HG03025 (cell line): ENCODE measurements around the gene NBAS.
A peak's percentile ranks its signal among the peaks of the same experiment; 100 is the strongest.

Source experiments
- ATAC-seq: cut with Tn5 transposase; IDR thresholded peaks from one replicate; pipeline ENCODE4 v1.9.1; 2021; ENCODE audit warnings: mild to moderate bottlenecking, moderate library complexity; ENCODE audit not compliant: unreplicated experiment, low FRiP score

NBAS gene

DNA sequence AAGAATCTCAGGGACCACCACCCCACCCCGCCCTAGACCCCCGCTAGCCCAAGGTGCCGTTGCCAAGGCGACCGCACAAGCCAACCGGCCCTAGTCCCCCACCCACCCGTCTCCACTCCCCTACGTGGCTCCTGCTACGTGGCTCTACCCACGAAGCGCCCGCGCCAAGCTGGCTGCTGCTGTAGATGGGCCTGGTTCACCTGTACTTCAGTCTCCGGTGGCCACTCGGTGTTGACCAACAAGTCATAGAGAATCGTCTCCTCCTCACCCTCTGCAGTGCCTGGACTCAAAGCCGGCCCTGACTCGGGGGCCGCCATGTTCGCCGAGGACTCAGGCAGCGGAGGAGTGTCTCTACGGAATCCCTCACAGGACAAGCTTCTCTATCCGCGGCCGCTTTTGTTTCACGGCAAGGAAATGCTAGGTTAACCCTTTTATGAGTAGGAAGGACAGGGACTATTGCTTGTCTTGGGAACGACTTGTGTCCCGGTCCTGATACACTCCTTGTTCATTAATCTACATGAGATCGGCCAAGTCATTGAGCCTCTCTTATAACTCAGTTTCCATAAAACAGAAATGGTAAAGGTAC, at the start of gene NBAS:
NBAS (minus strand) TSS at position 347 of the 586 bp plus-strand sequence; CDS start at position 317, 30 bp downstream.
- ATAC-seq, result peak; percentile 75

DNA sequence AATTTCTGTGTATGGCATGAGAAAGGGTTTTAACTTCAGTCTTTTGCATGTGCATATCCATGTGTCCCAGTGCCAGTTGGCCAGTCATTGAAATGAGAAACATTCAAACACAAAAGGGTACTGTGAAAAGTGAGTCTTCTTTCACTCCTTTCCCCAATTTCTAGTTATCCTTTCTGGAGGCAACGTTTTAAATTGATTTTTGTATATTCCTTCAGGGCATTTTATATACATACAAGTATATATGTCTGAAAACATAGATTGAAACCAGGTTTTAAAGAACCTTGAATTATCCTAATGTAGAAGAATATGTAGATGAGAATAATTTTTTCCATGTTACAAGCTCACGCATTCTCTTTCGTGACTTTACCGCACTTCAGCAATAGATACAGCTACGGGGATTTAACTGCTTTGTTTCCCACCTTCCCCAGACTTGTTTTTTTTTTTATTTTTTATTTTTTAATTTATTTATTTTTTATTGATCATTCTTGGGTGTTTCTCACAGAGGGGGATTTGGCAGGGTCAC, 49.4 kb upstream of the NBAS start:
- ATAC-seq, result no peak

DNA sequence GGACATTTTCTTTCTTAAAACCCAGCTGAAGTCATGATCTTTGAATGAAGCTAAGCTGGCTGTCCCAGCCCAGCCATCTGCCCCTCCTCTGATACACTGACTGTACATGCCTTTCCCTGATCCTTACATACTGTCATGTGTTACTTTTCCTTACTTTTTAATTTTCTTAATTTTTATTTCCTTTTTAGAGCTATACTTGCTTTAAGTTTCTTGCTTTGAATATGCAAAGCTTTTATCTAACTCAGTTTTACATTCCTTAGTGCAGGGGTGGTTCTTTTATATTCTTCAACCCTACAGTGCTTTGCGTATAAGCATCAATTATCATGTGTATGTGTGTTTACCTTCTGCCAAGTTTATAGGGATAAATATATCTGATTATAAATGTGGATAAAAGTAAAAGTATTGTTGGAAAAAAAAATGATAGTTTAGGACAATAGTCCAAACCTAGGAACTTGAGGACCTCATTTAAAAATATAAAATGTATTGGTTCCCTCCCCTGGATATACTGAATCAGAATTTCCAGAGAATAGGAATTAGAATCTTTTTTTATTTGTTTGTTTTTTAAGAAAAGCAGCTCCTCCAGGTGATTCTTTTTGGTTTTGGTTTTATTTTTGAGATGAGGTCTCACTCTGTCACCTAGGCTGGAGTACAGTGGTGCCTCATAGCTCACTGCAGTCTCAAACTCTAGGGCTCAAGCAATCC, 48.4 kb upstream of the NBAS start:
- no peak for ATAC-seq

DNA sequence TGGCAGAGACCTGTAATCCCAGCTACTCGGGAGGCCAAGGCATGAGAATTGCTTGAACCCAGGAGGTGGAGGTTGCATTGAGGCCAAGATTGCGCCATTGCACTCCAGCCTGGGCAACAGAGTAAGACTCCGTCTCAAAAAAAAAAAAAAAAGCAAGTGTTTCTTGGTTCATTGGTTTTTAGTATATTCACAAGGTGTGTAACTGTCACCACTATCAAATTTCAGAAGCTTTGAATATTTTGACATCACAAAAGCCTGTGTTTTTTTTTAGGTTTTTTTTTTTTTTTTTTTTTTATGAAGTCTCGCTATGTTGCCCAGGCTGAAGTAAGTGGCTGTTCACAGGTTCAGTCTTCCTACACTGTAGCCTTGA, 47.2 kb upstream of the NBAS start:
- ATAC-seq, result no peak

GRCh38 chr2:15607709-15608391, 46.7 kb upstream of the NBAS start:
- no peak for ATAC-seq

DNA sequence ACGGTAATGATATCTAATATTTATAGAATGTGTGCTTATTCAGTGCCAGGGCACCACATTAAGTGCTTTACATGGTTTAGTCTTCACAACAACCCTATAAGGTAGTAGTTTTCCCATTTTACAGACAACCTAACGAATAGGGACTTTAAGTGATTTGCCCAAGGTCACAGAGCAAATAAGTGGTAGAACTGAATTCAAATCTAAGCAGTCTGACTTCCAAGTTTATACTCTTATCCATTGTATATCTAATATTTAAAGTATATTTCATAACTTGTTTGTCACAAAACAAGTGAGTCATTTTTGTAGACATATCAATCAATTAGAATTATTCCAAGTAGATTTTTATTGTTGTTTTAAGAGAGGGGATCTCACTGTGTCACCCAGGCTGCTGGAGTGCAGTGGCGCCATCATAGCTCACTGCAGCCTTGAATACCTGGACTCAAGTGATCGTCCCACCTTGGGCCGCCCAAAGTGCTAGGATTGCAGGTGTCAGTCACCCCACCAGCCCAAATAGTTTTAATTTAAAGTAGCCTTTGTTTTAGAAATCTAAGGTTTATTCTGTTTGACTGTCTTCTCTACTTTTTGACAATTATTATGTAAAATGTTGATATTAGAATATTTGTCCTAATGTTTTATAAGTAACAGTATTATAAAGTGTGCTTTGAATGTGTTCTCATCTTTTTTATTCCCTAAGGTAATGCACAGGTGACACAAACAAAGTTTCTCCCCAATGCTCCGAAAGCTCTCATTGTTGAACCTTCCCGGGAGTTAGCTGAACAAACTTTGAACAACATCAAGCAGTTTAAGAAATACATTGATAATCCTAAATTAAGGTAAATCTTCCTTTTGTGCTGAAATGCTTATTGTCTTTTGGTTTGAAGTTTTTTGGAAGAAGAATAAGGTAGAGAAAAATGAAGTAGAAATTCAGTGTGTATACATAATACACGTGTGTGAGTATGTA, 45.6 kb upstream of the NBAS start:
- ATAC-seq, result no peak

GRCh38 chr2:15605721-15606120, 44.6 kb upstream of the NBAS start:
- ATAC-seq, result no peak

DNA sequence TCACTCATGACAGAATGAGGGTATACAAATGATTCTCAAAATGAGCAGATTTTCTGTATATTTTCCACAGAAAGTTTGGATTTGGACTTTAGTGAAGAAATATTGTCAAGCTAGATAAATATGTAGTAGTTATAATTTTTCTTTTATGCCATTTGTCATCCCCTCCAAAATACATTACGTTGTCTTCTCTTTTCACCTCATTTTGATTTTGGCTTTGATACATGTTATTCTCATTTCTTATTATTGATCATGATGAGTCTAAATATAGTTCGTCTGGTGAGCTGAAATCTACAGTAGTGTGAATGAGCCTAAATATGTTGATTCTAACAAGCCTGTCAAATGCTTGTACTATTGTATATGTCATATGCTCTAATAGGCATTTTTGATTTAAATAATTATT, 42.8 kb upstream of the NBAS start:
- no peak for ATAC-seq

- no peak for ATAC-seq
Observed at GRCh38 chr2:15603044-15603765, 42.1 kb upstream of the NBAS start.

DNA sequence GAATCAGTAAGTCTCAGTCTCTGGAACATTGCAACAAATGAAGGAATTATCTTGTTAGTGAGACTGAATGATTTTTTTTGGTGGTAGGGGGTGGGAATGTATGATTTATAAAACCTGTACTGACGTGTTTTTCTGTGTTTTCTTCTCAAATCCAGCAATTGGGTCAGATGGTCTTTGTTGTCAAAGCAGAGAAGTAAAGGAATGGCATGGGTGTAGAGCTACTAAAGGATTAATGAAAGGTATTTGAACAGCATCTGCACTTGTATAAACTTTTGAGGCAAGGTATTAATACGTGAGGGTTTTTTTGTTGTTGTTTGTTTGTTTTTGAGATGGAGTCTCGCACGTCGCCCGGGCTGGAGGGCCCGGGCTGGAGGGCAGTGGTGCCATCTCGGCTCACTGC, 41.3 kb upstream of the NBAS start:
- ATAC-seq, result no peak

GRCh38 chr2:15601681-15602080, 40.5 kb upstream of the NBAS start:
- ATAC-seq, result no peak

- ATAC-seq, result no peak
Observed at GRCh38 chr2:15599994-15600393, 38.9 kb upstream of the NBAS start.

GRCh38 chr2:15596968-15597367, 35.8 kb upstream of the NBAS start:
- ATAC-seq, result no peak

- no peak for ATAC-seq
Observed at GRCh38 chr2:15596350-15596749, 35.2 kb upstream of the NBAS start.

DNA sequence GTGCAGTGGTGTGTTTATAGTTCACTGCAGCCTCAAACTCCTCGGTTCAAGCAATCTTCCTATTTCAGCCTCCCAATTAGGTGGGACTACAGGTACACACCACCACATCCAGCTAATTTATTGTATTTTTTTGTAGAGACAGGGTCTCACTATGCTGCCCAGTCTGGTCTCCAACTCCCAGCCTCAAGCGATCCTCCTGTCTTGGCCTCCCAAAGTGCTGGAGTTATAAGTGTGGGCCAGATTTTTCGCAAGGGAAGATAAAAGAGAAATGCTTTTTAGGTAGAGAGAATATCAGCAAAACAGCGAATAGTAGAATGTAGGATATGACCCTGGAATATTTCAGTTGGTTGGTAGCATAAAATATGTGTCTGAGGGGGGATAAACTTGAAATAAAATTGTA, 34.8 kb upstream of the NBAS start:
- ATAC-seq, result no peak

DNA sequence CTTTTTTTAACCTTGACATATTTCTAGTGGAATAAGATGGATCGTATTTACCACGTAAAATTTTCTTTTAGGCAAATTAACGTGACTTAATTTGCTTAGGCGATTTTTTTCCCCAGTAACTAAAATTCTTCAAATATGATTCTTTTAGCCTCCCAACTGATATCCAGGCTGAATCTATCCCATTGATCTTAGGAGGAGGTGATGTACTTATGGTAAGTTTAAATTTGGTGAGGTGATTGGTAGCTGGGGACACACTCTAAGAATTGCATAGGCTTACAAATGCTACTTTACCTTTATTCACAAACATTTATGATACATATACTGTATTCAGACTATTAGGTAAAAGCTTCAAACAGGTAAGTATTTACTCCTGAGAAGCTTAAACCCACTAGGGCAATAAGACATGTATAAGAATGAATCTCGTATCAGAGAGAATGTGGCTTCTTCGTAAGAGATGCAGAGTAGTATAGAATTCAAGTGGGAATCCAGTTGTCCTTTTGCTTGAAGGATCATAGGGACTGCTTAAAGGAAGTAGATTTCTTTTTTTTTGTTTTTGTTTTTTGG, 34.3 kb upstream of the NBAS start:
- no peak for ATAC-seq

DNA sequence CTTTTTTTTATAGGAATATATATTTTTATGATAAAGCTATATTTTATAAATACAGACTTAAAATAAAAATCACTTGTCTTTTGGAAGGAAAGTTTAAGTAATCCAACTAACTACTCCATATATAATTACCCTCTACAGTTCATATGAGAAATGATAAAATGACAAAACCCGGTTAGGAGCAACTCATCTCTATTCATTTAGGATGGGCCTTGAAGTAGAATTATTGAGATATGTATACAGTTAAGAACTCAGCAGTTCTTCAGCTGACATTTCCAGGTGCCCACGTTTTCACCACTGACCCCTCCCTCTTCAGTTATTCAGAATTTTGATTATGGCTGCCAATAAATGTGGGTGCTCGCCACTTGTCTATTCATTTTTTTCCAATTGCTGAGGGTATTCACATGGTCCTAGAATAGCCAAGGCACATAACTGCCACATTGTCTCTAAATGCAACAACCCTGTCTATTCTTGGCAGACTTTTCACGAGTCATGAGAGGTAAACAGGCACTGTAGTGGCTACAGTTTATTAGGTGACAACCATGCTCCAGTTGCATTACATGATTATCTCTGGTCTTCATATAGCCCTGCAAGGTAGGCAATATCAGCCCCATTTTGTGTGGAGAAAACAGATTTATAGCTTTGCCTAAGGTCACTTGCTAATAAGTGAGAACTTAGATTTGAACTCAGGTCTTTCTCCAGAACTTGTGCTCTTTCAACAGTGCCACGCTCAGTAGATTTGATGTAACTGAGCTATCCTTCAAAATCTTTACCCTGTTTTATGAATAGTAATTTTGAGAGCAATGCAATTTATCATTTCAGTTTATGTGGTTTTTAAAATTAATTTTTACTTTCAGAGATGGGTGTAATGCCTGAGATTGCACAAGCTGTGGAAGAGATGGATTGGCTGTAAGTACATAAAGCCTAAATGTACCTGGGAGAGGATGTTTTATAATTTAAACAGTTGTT, 33.4 kb upstream of the NBAS start:
- ATAC-seq, result no peak

- no peak for ATAC-seq
Observed at GRCh38 chr2:15593327-15593705, 32.2 kb upstream of the NBAS start.
